ES-I3 (cell line): ENCODE measurements around the gene MYO9A.
"Not testable (repeated sequence)": the region's sequence is repeated elsewhere in the genome, so short reads cannot be mapped to it uniquely, and the experiment has no call there.

Source experiments
- H3K36me3 ChIP-seq: 2 replicates; pipeline ENCODE4 v1.6.1; 2013; ENCODE audit warnings: mild to moderate bottlenecking, low read length, control low read depth, moderate library complexity; ENCODE audit not compliant: insufficient read depth
- H3K4me1 ChIP-seq: 2 replicates; pipeline ENCODE4 v1.6.1; 2013; ENCODE audit warnings: mild to moderate bottlenecking, control low read depth, low read length; ENCODE audit not compliant: insufficient read depth
- H3K9ac ChIP-seq: 2 replicates; pipeline ENCODE4 v1.6.1; 2013; ENCODE audit warnings: low read depth, mild to moderate bottlenecking, low read length, moderate library complexity
- H3K9me3 ChIP-seq: 2 replicates; pipeline ENCODE4 v1.6.1; 2013; ENCODE audit warnings: mild to moderate bottlenecking, low read length, moderate library complexity; ENCODE audit not compliant: control insufficient read depth, insufficient read depth

MYO9A gene

GRCh38 chr15:72057548-72058091, 60.3 kb downstream of the MYO9A start:
- Histone ChIP-seq H3K4me1 (peaks cover 15% of the 10 kb centered on the region), H3K9ac (no peak overlapping the region; the same call in 1 of the 2 replicates)

GRCh38 chr15:72056217-72056616, 61.7 kb downstream of the MYO9A start:
- H3K9ac ChIP-seq, H3K36me3 ChIP-seq, H3K9me3 ChIP-seq: not testable (repeated sequence)
- H3K4me1 ChIP-seq: peaks cover 15% of the 10 kb centered on the region

More at GRCh38 chr15:72057548-72058091, 60.3 kb downstream of the MYO9A start:
- no peaks in the 10 kb centered on the region for H3K36me3 ChIP-seq
- H3K9me3 ChIP-seq: no peaks in the 10 kb centered on the region

DNA sequence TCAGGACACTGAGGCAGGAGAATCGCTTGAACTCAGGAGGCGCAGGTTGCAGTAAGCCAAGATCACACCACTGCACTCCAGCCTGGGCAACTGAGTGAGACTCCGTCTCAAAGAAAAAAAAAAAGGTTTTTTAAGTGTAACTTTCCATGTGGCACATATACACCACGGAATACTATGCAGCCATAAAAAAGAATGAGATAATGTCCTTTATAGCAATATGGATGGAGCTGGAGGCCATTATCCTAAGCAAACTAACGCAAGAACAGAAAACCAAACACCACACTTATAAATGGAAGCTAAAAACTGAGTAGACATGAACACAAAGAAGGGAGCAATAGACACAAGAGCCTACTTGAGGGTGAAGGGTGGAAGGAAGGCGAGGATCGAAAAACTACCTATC, 64.7 kb downstream of the MYO9A start:
- not testable (repeated sequence) for H3K9me3 ChIP-seq, H3K36me3 ChIP-seq, H3K9ac ChIP-seq
- peaks cover 11% of the 10 kb centered on the region for H3K4me1 ChIP-seq

GRCh38 chr15:72050700-72051099, 67.2 kb downstream of the MYO9A start:
- H3K9ac ChIP-seq: no peak overlapping the region
- no peaks in the 10 kb centered on the region for H3K9me3 ChIP-seq
- H3K36me3 ChIP-seq: no peaks in the 10 kb centered on the region
- H3K4me1 ChIP-seq: no peaks in the 10 kb centered on the region

- Histone ChIP-seq H3K4me1 (no peaks in the 10 kb centered on the region), H3K36me3 (no peaks in the 10 kb centered on the region), H3K9ac (no peak overlapping the region), H3K9me3 (no peaks in the 10 kb centered on the region)
Measured at GRCh38 chr15:72047020-72047419, 70.9 kb downstream of the MYO9A start.

DNA sequence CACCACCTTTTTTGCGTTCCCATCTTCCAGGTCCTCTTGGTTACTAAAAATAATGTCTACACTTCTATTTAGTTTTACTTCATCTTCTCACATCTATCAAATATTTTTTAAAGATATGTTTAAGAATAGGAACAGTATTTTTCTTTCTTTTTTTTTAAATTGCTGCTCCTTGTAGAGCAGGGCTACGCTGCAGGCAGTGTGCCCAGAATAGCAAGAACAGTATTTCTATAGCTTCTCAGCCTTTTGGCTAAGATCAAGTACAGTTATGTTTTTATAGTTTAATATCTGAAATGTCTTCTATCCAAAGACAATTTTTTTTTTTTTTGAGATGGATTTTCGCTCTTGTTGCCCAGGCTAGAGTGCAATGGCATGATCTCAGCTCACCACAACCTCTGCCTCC, 73.0 kb downstream of the MYO9A start:
- no peaks in the 10 kb centered on the region for H3K9me3 ChIP-seq
- H3K9ac ChIP-seq: no peak overlapping the region
- no peaks in the 10 kb centered on the region for H3K4me1 ChIP-seq

DNA sequence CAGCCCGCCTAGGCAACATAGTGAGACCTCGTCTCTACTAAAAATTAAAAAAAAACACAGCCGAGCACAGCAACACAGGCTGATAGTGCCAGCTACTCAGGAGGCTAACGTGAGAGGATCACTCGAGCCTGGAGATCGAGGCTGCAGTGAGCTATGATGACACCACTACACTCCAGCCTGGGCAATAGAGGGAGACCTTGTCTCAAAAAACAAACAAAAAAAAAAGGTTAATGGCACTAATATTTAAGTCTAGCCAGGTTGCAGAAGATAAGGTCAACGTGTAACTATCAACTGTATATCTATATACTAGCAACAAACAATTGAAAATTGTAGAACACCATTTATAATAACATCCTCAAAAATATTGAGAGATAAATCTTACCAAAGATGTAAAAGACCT, 75.1 kb downstream of the MYO9A start:
- Histone ChIP-seq H3K36me3 (no peaks in the 10 kb centered on the region), H3K9me3 (no peaks in the 10 kb centered on the region; the same call in 1 of the 2 replicates), H3K9ac (no peak overlapping the region), H3K4me1 (no peaks in the 10 kb centered on the region)

More for the DNA sequence above, 73.0 kb downstream of the MYO9A start:
- no peaks in the 10 kb centered on the region for H3K36me3 ChIP-seq

DNA sequence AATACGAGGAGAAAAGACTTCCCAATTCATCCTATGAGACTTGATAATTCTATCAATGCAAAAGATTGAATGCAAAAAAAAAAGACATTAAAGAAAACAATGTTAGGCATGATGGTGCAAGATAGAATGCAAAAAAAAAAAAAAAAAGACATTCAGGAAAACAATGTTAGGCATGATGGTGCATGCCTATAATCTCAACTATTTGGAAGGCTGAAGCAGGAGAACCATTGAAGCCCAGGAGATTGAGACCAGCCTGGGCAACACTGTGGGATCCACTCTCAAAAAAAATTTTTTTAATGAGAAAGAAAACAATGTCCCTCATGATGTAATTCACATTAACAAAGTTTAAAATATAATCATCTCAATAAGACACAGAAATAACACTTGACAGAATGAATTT, 75.9 kb downstream of the MYO9A start:
- Histone ChIP-seq H3K4me1 (no peaks in the 10 kb centered on the region), H3K9ac (no peak overlapping the region), H3K36me3 (no peaks in the 10 kb centered on the region), H3K9me3 (no peaks in the 10 kb centered on the region; the same call in none of the 2 replicates)

DNA sequence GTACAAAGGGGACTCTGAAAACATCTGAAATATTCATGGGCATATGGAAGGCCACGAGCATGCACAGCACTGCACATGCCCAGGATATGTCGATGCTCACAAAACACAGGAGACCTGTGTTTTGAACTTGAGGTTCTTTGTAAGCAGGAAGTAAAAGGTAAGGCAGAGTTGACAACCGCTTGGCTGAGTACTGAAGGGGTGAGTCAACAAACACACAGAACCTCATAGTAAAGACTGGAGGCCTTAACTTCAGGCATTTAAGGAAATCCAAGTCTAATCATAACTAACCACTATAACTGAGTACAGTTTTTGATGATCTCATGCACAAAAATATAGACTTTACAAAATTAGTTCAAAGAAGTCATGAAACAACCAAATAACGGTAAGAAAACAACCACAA, 80.6 kb downstream of the MYO9A start:
- Histone ChIP-seq H3K4me1 (no peaks in the 10 kb centered on the region), H3K36me3 (no peaks in the 10 kb centered on the region), H3K9ac (no peak overlapping the region), H3K9me3 (no peaks in the 10 kb centered on the region; the same call in none of the 2 replicates)

DNA sequence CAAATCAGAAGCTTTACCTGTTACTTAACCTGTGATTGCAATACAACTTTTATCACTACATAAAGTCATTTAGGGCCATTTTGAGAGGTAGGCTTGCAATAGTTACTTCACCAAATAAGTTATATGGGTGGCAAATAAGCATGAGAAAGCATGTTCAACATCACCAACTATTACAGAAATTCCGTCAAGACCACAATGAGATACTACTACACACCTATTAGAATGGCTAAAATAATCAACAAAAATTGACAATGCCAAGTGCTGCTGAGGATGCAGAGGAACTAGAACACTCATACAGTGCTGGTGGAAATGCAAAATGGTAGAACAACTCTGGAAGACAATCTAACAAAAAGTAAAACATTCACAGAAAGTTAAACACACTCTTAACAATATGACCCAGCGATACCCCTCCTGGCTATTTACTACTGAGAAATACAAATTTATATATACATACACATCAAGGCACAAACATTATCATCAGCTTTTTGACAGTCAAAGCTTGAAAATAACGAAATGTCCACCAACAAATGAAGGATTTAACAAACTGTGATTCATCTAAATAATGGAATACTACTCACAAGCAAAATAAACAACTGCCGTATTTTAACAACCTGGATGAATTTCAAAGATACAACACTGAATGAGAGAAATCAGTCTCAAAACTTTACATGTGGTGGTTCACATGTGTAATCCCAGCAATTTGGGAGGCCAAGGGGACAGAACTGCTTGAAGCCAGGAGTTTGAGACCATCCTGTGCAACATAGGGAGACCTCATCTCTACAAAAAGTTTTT, 82.9 kb downstream of the MYO9A start:
- Histone ChIP-seq H3K36me3 (no peaks in the 10 kb centered on the region), H3K9me3 (no peaks in the 10 kb centered on the region; the same call in none of the 2 replicates), H3K9ac (no peak overlapping the region), H3K4me1 (no peaks in the 10 kb centered on the region)

DNA sequence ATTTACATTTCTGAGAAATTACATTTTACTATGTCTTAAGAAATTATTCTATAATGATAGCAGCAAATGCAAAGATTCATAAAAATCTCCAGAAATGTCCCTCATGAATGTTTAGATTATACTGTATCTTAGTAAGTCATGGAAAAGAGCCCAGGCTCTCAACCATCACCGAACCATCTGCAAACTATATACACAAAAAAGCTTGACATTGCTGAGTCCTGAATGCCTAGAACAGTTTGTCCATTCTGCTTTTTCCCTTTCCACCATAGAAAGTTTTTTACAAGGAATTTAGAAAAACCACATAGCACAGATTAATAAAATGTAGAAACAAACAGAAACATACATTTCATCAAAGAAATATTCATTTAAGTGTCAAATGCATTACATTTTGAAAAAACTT, 83.6 kb downstream of the MYO9A start:
- no peaks in the 10 kb centered on the region; the same call in none of the 2 replicates for H3K9me3 ChIP-seq
- no peaks in the 10 kb centered on the region for H3K36me3 ChIP-seq
- H3K9ac ChIP-seq: no peak overlapping the region
- H3K4me1 ChIP-seq: no peaks in the 10 kb centered on the region

- no peaks in the 10 kb centered on the region for H3K4me1 ChIP-seq
- no peak overlapping the region for H3K9ac ChIP-seq
- no peaks in the 10 kb centered on the region; the same call in none of the 2 replicates for H3K9me3 ChIP-seq
- H3K36me3 ChIP-seq: no peaks in the 10 kb centered on the region
Measured at GRCh38 chr15:72033711-72034110, 84.2 kb downstream of the MYO9A start.

- H3K9me3 ChIP-seq: no peaks in the 10 kb centered on the region; the same call in none of the 2 replicates
- H3K9ac ChIP-seq: no peak overlapping the region
- H3K36me3 ChIP-seq: no peaks in the 10 kb centered on the region
- no peaks in the 10 kb centered on the region for H3K4me1 ChIP-seq
Measured at GRCh38 chr15:72033285-72033684, 84.7 kb downstream of the MYO9A start.

GRCh38 chr15:72021604-72022003, 96.3 kb downstream of the MYO9A start:
- H3K36me3 ChIP-seq: no peaks in the 10 kb centered on the region

DNA sequence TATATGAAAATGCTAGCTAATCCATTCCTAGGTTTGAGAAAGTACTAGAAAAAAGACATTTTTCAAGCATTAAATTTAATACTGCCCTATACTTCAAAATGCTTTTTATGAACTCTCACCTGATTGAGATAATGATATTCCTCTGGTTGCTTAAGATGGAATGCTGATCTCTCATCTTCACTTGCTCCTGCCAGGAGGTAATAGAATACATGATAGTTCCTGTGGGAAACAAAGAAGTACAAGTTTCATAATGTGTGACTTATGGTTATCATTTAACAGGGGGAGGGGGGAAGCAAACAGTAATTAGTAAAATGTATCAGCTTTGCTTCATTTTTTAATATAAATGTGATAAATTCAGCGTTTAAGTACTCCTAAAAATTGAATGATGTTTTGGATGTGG, 97.2 kb downstream of the MYO9A start:
- Histone ChIP-seq H3K9me3 (no peaks in the 10 kb centered on the region), H3K36me3 (no peaks in the 10 kb centered on the region), H3K9ac (no peak overlapping the region), H3K4me1 (no peaks in the 10 kb centered on the region)

More at GRCh38 chr15:72021604-72022003, 96.3 kb downstream of the MYO9A start:
- Histone ChIP-seq H3K9me3 (no peaks in the 10 kb centered on the region), H3K9ac (no peak overlapping the region), H3K4me1 (no peaks in the 10 kb centered on the region)
